HepG2 (cell line): Measurements from ENCODE around the gene TMEM144. TPM values are rescaled to one million over a fixed set of nuclear protein-coding genes. Genes with fewer than 3 reads are reported as not detected.
A peak's percentile ranks its signal among the peaks of the same experiment; 100 is the strongest.

ENCODE experiments used
- ATAC-seq: fragments of 200-7000 bp; cut with Tn5 transposase; 3 replicates; pipeline ENCODE4 v1.9.1; 2020; ENCODE audit warnings: mild to moderate bottlenecking, moderate library complexity
- BruUV-seq: library from RNA; stranded (reverse); fragments of 400-500 nt; replicated peaks from 2 replicates; lab custom pipeline; 2021; lab: Mats Ljungman, UMichigan
- CTCF ChIA-PET: fragments of 300-600 bp; formaldehyde crosslinking; extraction: SDS; loops from one replicate; lab custom pipeline; 2021; ENCODE audit warnings: low total read pairs, inconsistent platforms, low intra/inter-chr PET ratio; lab: Yijun Ruan, JAX
- POLR2A ChIA-PET: fragments of 350-600 bp; sonication (Branson Sonifier 250); formaldehyde crosslinking; loops from one replicate; lab custom pipeline; 2020; ENCODE audit warnings: antibody characterized with exemption, inconsistent platforms; lab: Yijun Ruan, JAX
- DNase-seq: peaks from one replicate; pipeline ENCODE4 v3.0.0-alpha.2; 2015; ENCODE audit warnings: low spot score
- FAIRE-seq: peaks from 3 replicates; lab custom pipeline; 2011; peaks lifted over from hg19 to GRCh38; lab: Jason Lieb, UNC
- H2AFZ ChIP-seq: one replicate; pipeline ENCODE4 v1.6.1; 2011; ENCODE audit warnings: low read length, inconsistent platforms
- H3K27ac ChIP-seq: fragments of 300-600 bp; 3 replicates; pipeline ENCODE4 v1.8.0; 2011; ENCODE audit warnings: mixed run types, mild to moderate bottlenecking, mixed read lengths, low read length, inconsistent platforms; ENCODE audit not compliant: insufficient read depth; ENCODE audit errors: extremely low read length
- H3K27me3 ChIP-seq, 2 experiments: fragments of 200-600 bp in 1 of 2; 2 replicates in 1 of 2; 3 replicates in 1 of 2; pipeline versions ENCODE4 v1.6.0 to v1.8.0; 2011; ENCODE audit warnings: low read length in 2 of 2, mild to moderate bottlenecking in 2 of 2, moderate library complexity in 2 of 2, inconsistent platforms in 1 of 2; ENCODE audit not compliant: insufficient read depth in 2 of 2, control insufficient read depth in 1 of 2
- H3K36me3 ChIP-seq, 2 experiments: fragments of 200-600 bp in 1 of 2; replicated peaks in 1 of 2; 2 replicates in 1 of 2; 3 replicates in 1 of 2; pipeline versions ENCODE4 v1.5.1 to v1.8.0; 2011; ENCODE audit warnings: low read length in 2 of 2, inconsistent platforms in 1 of 2; ENCODE audit not compliant: insufficient read depth in 2 of 2, control insufficient read depth in 1 of 2
- H3K4me1 ChIP-seq: 2 replicates; pipeline ENCODE4 v1.5.1; 2012; ENCODE audit warnings: low read length, inconsistent platforms; ENCODE audit not compliant: insufficient read depth
- H3K4me2 ChIP-seq: 2 replicates; pipeline ENCODE4 v1.6.0; 2011; ENCODE audit warnings: low read depth, low read length, inconsistent platforms
- H3K4me3 ChIP-seq, 3 experiments: fragments of 200-600 bp in 1 of 3; sonication (generic), shearing (Covaris generic) in 1 of 3; replicated peaks in 1 of 3; 2 replicates each; pipeline ENCODE4 v1.5.1; 2011 to 2016; ENCODE audit warnings: low read length in 3 of 3, inconsistent platforms in 2 of 3, low read depth in 2 of 3, mild to moderate bottlenecking in 2 of 3, control low read depth in 1 of 3, mixed read lengths in 1 of 3; ENCODE audit not compliant: insufficient read depth in 1 of 3
- H3K79me2 ChIP-seq: one replicate; pipeline ENCODE4 v1.6.1; 2011; ENCODE audit warnings: low read length, inconsistent platforms; ENCODE audit not compliant: insufficient read depth
- H3K9ac ChIP-seq: 2 replicates; pipeline ENCODE4 v1.6.0; 2011; ENCODE audit warnings: mild to moderate bottlenecking, low read depth, low read length, inconsistent platforms; ENCODE audit not compliant: insufficient read depth
- H3K9me3 ChIP-seq: 2 replicates; pipeline ENCODE4 v1.5.1; 2012; ENCODE audit warnings: mild to moderate bottlenecking, low read length
- H4K20me1 ChIP-seq: 2 replicates; pipeline ENCODE4 v1.6.0; 2011; ENCODE audit warnings: inconsistent platforms, mild to moderate bottlenecking, low read length, moderate library complexity; ENCODE audit not compliant: insufficient read depth
- AHDC1 ChIP-seq: sonication (generic); formaldehyde crosslinking; IDR thresholded peaks from 2 replicates; pipeline ENCODE4 v1.5.1; 2020; ENCODE audit warnings: mild to moderate bottlenecking, missing genetic modification reagents, borderline replicate concordance
- BRCA1 ChIP-seq: sonication (generic); formaldehyde crosslinking; IDR thresholded peaks from 2 replicates; pipeline ENCODE4 v1.4.0; 2020; ENCODE audit warnings: missing genetic modification reagents
- CBFB ChIP-seq: sonication (generic); formaldehyde crosslinking; IDR thresholded peaks from 2 replicates; pipeline ENCODE4 v1.4.0; 2020; ENCODE audit warnings: missing genetic modification reagents
- HMG20A ChIP-seq: IDR thresholded peaks from 2 replicates; pipeline ENCODE4 v1.6.1; 2016; ENCODE audit warnings: borderline replicate concordance
- HNRNPLL ChIP-seq: fragments of 200-400 bp; formaldehyde crosslinking; IDR thresholded peaks from 2 replicates; pipeline ENCODE4 v1.6.1; 2017; ENCODE audit warnings: mild to moderate bottlenecking, low read depth, low read length; ENCODE audit not compliant: poor library complexity, severe bottlenecking
- KDM5B ChIP-seq: sonication (generic); formaldehyde crosslinking; IDR thresholded peaks from 2 replicates; pipeline ENCODE4 v1.4.0; 2020; ENCODE audit warnings: missing genetic modification reagents, mild to moderate bottlenecking, borderline replicate concordance
- MTF1 ChIP-seq: sonication (generic); formaldehyde crosslinking; IDR thresholded peaks from 2 replicates; pipeline ENCODE4 v1.5.0; 2020; ENCODE audit warnings: missing genetic modification reagents
- ONECUT2 ChIP-seq: sonication (generic); formaldehyde crosslinking; IDR thresholded peaks from 2 replicates; pipeline ENCODE4 v1.4.0; 2020; ENCODE audit warnings: missing genetic modification reagents
- PRDM15 ChIP-seq: sonication (generic); formaldehyde crosslinking; IDR thresholded peaks from 2 replicates; pipeline ENCODE4 v1.4.0; 2020; ENCODE audit warnings: missing genetic modification reagents
- STAG1 ChIP-seq: sonication (generic); formaldehyde crosslinking; IDR thresholded peaks from 2 replicates; pipeline ENCODE4 v1.4.0; 2020; ENCODE audit warnings: missing genetic modification reagents
- ZFP82 ChIP-seq: sonication (generic); formaldehyde crosslinking; IDR thresholded peaks from 2 replicates; pipeline ENCODE4 v1.5.1; 2020; ENCODE audit warnings: mild to moderate bottlenecking, missing genetic modification reagents, borderline replicate concordance
- ZFYVE20 ChIP-seq: sonication (generic); formaldehyde crosslinking; IDR thresholded peaks from 2 replicates; pipeline ENCODE4 v1.8.0; 2023; ENCODE audit warnings: low read depth, mild to moderate bottlenecking, moderate library complexity, missing genetic modification reagents, borderline replicate concordance
- ZNF496 ChIP-seq: sonication (generic); formaldehyde crosslinking; IDR thresholded peaks from 2 replicates; pipeline ENCODE4 v1.8.1; 2023; ENCODE audit warnings: mild to moderate bottlenecking, moderate library complexity, missing genetic modification reagents; ENCODE audit not compliant: insufficient replicate concordance
- ZNF557 ChIP-seq: sonication (generic); formaldehyde crosslinking; IDR thresholded peaks from 2 replicates; pipeline ENCODE4 v1.4.0; 2020; ENCODE audit warnings: missing genetic modification reagents
- ZNF563 ChIP-seq: sonication (generic); formaldehyde crosslinking; IDR thresholded peaks from 2 replicates; pipeline ENCODE4 v1.8.0; 2022; ENCODE audit warnings: mild to moderate bottlenecking, moderate library complexity, missing genetic modification reagents
- ZNF607 ChIP-seq: sonication (generic); formaldehyde crosslinking; IDR thresholded peaks from 2 replicates; pipeline ENCODE4 v1.5.1; 2020; ENCODE audit warnings: missing genetic modification reagents, mild to moderate bottlenecking, borderline replicate concordance
- ZNF883 ChIP-seq: sonication (generic); formaldehyde crosslinking; IDR thresholded peaks from 2 replicates; pipeline ENCODE4 v1.5.1; 2020; ENCODE audit warnings: mild to moderate bottlenecking, missing genetic modification reagents; ENCODE audit errors: not compliant biosample characterization
- WGBS: methylation state at CpG from one replicate; pipeline ENCODE4 v1.1.6; 2017; ENCODE audit warnings: low lambda C conversion rate; 5-methylcytosine and 5-hydroxymethylcytosine counted together
- in situ Hi-C: cut with HindIII; loops from 2 replicates; pipeline ENCODE4 v1.10.0; 2017; ENCODE audit warnings: low pct_unique_long_range_greater_than_20kb; ENCODE audit not compliant: extremely low pct_ligation_motif_present
- intact Hi-C: fragments of 100-400 bp; cut with micrococcal nuclease; formaldehyde crosslinking; loops from one replicate; pipeline ENCODE4 v1.10.0; 2022; ENCODE audit not compliant: unreplicated experiment
- polyA plus RNA-seq, 8 experiments: library from polyadenylated mRNA; depleted of rRNA in 3 of 8; stranded (reverse) in 7 of 8; unstranded in 1 of 8; fragments of >200 nt; fragmentation: Illumina TruSeq in 4 of 8; extraction: Trizol in 4 of 8; gene quantifications; 2 replicates each; pipeline versions ENCODE4 v1.2.1 to v1.2.3, GENCODE V29; 2011 to 2016; ENCODE audit warnings: low read depth in 4 of 8, missing spikeins in 1 of 8, mixed read lengths in 1 of 8; ENCODE audit not compliant: insufficient read depth in 1 of 8
- total RNA-seq, 5 experiments: library from RNA; depleted of rRNA; stranded (reverse); fragments of >200 nt; fragmentation: Illumina TruSeq; extraction: Trizol; gene quantifications; 2 replicates each; pipeline ENCODE4 v1.2.3, GENCODE V29; 2016; ENCODE audit warnings: low read depth in 1 of 5

TMEM144 gene
- total and polyA plus RNA-seq, 2 of the 13 experiments (the other 11 are each of a cell fraction or from before 2014, with no cell fraction given) = 10.9 to 12.3 TPM

GRCh38 chr4:158290912-158291311 is 80.6 kb downstream of the TMEM144 start:
- Histone ChIP-seq H3K79me2 (no peaks in the 10 kb centered on the region), H3K4me3 (peak overlapping the region in 1 of 3 experiments; percentile 52; a peak in 1 of 6 replicates)
- 47% methylated on average over 6 of the region's 6 CpGs for WGBS

More at GRCh38 chr4:158290912-158291311, 80.6 kb downstream of the TMEM144 start:
- Histone ChIP-seq H3K9ac (no peak overlapping the region), H4K20me1 (no peaks in the 10 kb centered on the region), H2AFZ (no peak overlapping the region), H3K27ac (no peak overlapping the region), H3K36me3 (no peaks in the 10 kb centered on the region), H3K27me3 (no peaks in the 10 kb centered on the region; a peak in 1 of 5 replicates), H3K4me1 (peaks cover 25% of the 10 kb centered on the region), H3K4me2 (peak overlapping the region; percentile 56; the same call in 1 of the 2 replicates), H3K9me3 (peaks cover 20% of the 10 kb centered on the region)
- DNase-seq (no peak), ATAC-seq (peak; percentile 26; the same call in 2 of the 3 replicates), FAIRE-seq (no peak)
- intact Hi-C loops (no loop called here), in situ Hi-C loops (no loop called here)
- POLR2A ChIA-PET = no interaction called here
- no TSS peak for BruUV-seq
- CTCF ChIA-PET = no interaction called here
- TF ChIP-seq STAG1 (CRISPR knock-in tag) = no peak
- TF ChIP-seq AHDC1 (CRISPR knock-in tag) = no peak
- TF ChIP-seq PRDM15 (CRISPR knock-in tag) = no peak
- no peak for TF ChIP-seq CBFB (CRISPR knock-in tag)
- TF ChIP-seq ZNF883 (CRISPR knock-in tag) = no peak
- TF ChIP-seq ZFP82 = no peak
- no peak for TF ChIP-seq KDM5B (CRISPR knock-in tag)
- TF ChIP-seq ZFYVE20 (CRISPR knock-in tag) = no peak
- no peak for TF ChIP-seq HNRNPLL
- TF ChIP-seq ZNF607 = no peak
- TF ChIP-seq BRCA1 (CRISPR knock-in tag) = no peak
- no peak for TF ChIP-seq ONECUT2 (CRISPR knock-in tag)
- TF ChIP-seq MTF1 (CRISPR knock-in tag) = no peak
- no peak for TF ChIP-seq ZNF496
- no peak for TF ChIP-seq HMG20A
- TF ChIP-seq ZNF563 (CRISPR knock-in tag) = no peak
- TF ChIP-seq ZNF557 = no peak
